SJCRH30 (cell line): ENCODE measurements around the gene CRYBG2. TPM values are rescaled to one million over a fixed set of nuclear protein-coding genes. Genes with fewer than 3 reads are reported as not detected.
"Not testable (repeated sequence)": the region's sequence is repeated elsewhere in the genome, so short reads cannot be mapped to it uniquely, and the experiment has no call there.

Experiments
- DNase-seq, 2 experiments: peaks; one replicate each; pipeline ENCODE4 v3.0.0-alpha.2; 2015 to 2020
- H3K27ac ChIP-seq: fragments of 250-450 bp; sonication (Bioruptor Pico); 2 replicates; pipeline ENCODE4 v1.5.1; 2020; ENCODE audit warnings: mild to moderate bottlenecking, moderate library complexity
- H3K27me3 ChIP-seq: fragments of 250-450 bp; sonication (Bioruptor Pico); 2 replicates; pipeline ENCODE4 v1.5.1; 2020; ENCODE audit warnings: mild to moderate bottlenecking, moderate library complexity
- H3K36me3 ChIP-seq: fragments of 250-450 bp; sonication (Bioruptor Pico); 2 replicates; pipeline ENCODE4 v1.5.1; 2020; ENCODE audit warnings: mild to moderate bottlenecking, moderate library complexity
- H3K4me1 ChIP-seq: fragments of 250-450 bp; sonication (Bioruptor Pico); 2 replicates; pipeline ENCODE4 v1.5.1; 2020; ENCODE audit warnings: mild to moderate bottlenecking, moderate library complexity
- H3K4me3 ChIP-seq: fragments of 250-450 bp; sonication (Bioruptor Pico); 2 replicates; pipeline ENCODE4 v1.5.1; 2020; ENCODE audit warnings: mild to moderate bottlenecking, moderate library complexity
- H3K9me3 ChIP-seq: fragments of 250-450 bp; sonication (Bioruptor Pico); replicated peaks from 2 replicates; pipeline ENCODE4 v1.5.1; 2020; ENCODE audit warnings: mild to moderate bottlenecking, moderate library complexity
- total RNA-seq: library from RNA; depleted of rRNA; stranded (reverse); fragments of >200 nt; shearing (Covaris generic); gene quantifications from 2 replicates; pipeline ENCODE4 v1.2.3, GENCODE V29; 2014

Gene CRYBG2
- total RNA-seq, 1 experiment from 2014 or later = not detected

- H3K27ac ChIP-seq = no peak overlapping the region
Observed at GRCh38 chr1:26307363-26307781, 46.6 kb downstream of the CRYBG2 start.

DNA sequence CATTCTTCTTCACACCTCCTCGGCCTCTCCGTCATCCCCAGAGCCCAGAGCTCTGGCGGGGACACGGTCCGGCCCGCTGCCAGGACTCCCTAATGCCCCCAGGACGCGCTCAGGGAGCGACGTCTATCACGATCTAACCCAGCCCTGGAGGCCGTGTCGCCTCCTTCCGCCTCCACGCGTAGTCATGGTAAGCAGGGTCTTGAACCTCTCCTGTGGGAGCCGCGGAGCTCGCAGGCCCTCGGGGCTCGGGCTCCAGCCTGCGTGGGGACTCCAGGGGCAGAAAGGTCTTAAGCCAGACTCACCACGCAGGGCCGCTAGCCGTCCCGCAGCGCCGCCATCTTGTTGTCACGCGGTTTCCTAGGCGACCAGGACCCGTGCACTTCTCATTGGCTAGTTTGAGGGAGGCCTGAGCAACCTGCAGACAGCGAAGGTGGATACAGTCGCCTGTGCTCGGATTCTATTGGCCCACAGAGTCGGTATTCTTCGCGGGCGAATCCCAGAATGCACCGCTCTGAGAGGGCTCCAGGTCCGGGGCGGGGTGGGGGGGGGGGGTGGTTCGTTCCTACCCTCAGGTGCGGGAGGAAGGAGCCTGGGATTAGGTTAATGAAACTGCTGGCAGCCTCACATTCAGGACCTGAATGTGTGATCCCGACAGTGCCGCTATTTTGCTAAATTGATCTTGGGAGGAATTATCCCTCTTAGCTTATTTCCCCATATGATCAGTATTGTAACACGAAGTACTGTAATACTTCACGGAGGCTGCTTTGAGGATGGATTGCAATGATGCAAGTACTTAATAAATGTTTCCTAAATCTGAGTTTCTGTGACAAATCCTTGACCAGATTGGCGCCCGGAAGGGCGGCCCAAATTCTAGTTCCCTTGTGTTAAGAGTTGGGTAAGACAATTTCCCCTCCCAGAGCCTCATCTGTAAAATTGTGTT is 47.4 kb downstream of the CRYBG2 start, which contains the start of gene UBXN11:
Gene UBXN11, minus strand, starts transcription at position 347 of the 940 bp plus-strand sequence. CDS start 3,753 bp downstream, outside the sequence.
- Histone ChIP-seq H3K9me3 (no peaks in the 10 kb centered on the region), H3K4me1 (peaks cover 13% of the 10 kb centered on the region), H3K27me3 (peaks cover 10% of the 10 kb centered on the region), H3K27ac (no peak within 1 kb of the TSS), H3K4me3 (peak within 1 kb of the TSS; percentile 75), H3K36me3 (no peaks in the 10 kb centered on the region)
- DNase-seq = peak; percentile 95 to 97

More at GRCh38 chr1:26307363-26307781, 46.6 kb downstream of the CRYBG2 start:
- no peaks in the 10 kb centered on the region for H3K9me3 ChIP-seq
- peaks cover 11% of the 10 kb centered on the region for H3K27me3 ChIP-seq
- H3K4me3 ChIP-seq = no peak overlapping the region; the same call in 1 of the 2 replicates
- H3K36me3 ChIP-seq = no peaks in the 10 kb centered on the region
- H3K4me1 ChIP-seq = peaks cover 12% of the 10 kb centered on the region
- no peak for DNase-seq

DNA sequence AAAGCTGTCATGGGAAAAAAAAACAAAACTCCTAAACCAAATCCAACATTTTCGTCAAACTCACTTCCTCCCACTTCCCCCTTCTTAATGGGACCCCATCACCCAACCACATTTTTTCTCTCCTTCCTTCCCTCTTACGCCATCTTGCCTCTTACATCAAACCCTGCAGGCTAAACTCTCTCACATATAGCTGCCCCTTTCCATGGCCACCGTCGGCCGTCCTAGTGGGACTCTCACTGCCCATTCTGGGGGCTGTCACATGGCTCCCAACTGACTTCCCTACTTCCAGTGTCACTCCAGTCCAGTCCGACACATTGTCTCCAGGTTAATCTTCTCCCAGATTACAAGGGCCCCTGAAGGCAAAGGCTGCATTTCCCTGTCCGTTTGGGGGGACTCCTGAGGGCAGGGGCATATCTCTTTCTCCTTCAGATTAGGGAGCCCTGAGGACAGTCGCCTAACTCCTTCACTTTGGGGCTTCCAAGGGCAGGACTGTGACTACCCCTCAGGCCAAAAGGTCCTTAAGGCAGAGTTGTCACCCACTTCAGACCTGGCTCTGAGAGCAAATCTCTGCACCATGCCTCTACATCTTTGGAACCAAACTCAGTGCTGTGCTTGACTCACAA is 48.2 kb downstream of the CRYBG2 start:
- no peak overlapping the region for H3K27ac ChIP-seq

DNA sequence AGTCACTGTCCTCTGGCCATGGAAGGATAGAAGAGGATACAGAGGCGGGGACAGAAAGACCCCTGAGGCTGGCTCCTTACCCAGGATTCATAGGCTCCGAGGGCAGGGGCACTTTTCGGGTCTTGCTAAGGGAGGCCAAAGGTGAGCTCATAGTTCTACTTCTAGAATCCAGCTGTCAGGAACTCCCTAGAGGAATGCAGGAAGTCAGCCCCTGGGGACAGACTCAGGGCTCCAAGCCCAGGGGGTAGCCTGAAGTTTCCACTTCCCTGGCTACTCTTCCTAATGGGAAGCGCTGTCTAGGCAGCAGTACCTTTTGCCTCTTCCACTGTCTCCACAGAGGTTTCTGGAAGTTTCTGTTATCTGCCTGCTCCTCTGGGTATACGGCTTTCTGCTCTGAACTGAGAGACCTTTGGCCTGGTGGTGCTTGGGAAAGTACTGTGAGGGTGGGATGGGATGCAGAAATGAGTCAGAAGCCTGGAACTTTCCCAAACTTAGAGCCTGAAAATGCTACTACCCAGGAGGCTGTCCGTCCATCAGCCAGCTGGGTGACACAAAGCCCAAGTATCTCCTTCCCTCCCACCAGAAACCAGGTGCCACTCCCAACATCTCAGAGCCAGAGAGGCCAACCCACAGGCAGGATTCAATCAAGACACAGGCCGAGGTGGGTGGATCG is 51.1 kb downstream of the CRYBG2 start:
- Histone ChIP-seq H3K27me3 (no peaks in the 10 kb centered on the region; the same call in 1 of the 2 replicates), H3K36me3 (no peaks in the 10 kb centered on the region), H3K9me3 (no peaks in the 10 kb centered on the region), H3K4me1 (peaks cover 26% of the 10 kb centered on the region), H3K4me3 (no peak overlapping the region), H3K27ac (no peak overlapping the region)
- DNase-seq = peak; percentile 37 to 38

More for the DNA sequence above, 48.2 kb downstream of the CRYBG2 start:
- Histone ChIP-seq H3K4me3 (peak overlapping the region; percentile 75), H3K9me3 (no peaks in the 10 kb centered on the region), H3K27me3 (peaks cover 9% of the 10 kb centered on the region), H3K4me1 (peaks cover 13% of the 10 kb centered on the region), H3K36me3 (no peaks in the 10 kb centered on the region)
- no peak for DNase-seq

- Histone ChIP-seq H3K4me1 (peaks cover 25% of the 10 kb centered on the region), H3K9me3 (no peaks in the 10 kb centered on the region), H3K4me3 (no peak overlapping the region), H3K36me3 (no peaks in the 10 kb centered on the region), H3K27me3 (no peaks in the 10 kb centered on the region), H3K27ac (no peak overlapping the region)
- DNase-seq = no peak
Observed at GRCh38 chr1:26300578-26301275, 53.2 kb downstream of the CRYBG2 start.

DNA sequence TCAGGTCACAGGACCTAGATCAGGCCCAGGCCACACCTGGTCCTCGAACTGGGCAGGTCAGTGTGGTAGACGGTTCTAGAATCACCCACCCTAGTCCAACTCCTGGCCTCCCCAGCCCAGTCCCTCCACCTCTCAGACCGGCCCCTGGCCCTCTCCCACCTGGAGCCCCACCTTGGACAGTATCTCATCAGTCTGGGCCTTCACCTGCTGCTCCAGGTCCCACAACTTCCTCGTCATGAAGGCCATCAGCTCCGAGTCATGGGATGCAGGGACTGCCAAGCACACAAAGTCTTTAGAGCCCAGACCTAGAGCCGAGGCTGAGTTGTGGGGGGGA is 56.2 kb downstream of the CRYBG2 start:
- Histone ChIP-seq H3K36me3 (no peaks in the 10 kb centered on the region), H3K27ac (peak overlapping the region; percentile 23), H3K27me3 (no peaks in the 10 kb centered on the region), H3K9me3 (no peaks in the 10 kb centered on the region), H3K4me3 (no peak overlapping the region), H3K4me1 (peaks cover 21% of the 10 kb centered on the region)
- DNase-seq = no peak

GRCh38 chr1:26297057-26297790 is 56.7 kb downstream of the CRYBG2 start:
- no peak for DNase-seq
- H3K9me3 ChIP-seq = no peaks in the 10 kb centered on the region
- no peak overlapping the region for H3K4me3 ChIP-seq
- no peaks in the 10 kb centered on the region for H3K36me3 ChIP-seq
- no peaks in the 10 kb centered on the region for H3K27me3 ChIP-seq
- H3K27ac ChIP-seq = no peak overlapping the region
- peaks cover 16% of the 10 kb centered on the region for H3K4me1 ChIP-seq

- Histone ChIP-seq H3K4me1 (peaks cover 16% of the 10 kb centered on the region), H3K36me3 (no peaks in the 10 kb centered on the region), H3K27ac (no peak overlapping the region), H3K27me3 (no peaks in the 10 kb centered on the region), H3K4me3 (no peak overlapping the region), H3K9me3 (no peaks in the 10 kb centered on the region)
- DNase-seq = no peak
Observed at GRCh38 chr1:26296340-26297056, 57.4 kb downstream of the CRYBG2 start.

DNA sequence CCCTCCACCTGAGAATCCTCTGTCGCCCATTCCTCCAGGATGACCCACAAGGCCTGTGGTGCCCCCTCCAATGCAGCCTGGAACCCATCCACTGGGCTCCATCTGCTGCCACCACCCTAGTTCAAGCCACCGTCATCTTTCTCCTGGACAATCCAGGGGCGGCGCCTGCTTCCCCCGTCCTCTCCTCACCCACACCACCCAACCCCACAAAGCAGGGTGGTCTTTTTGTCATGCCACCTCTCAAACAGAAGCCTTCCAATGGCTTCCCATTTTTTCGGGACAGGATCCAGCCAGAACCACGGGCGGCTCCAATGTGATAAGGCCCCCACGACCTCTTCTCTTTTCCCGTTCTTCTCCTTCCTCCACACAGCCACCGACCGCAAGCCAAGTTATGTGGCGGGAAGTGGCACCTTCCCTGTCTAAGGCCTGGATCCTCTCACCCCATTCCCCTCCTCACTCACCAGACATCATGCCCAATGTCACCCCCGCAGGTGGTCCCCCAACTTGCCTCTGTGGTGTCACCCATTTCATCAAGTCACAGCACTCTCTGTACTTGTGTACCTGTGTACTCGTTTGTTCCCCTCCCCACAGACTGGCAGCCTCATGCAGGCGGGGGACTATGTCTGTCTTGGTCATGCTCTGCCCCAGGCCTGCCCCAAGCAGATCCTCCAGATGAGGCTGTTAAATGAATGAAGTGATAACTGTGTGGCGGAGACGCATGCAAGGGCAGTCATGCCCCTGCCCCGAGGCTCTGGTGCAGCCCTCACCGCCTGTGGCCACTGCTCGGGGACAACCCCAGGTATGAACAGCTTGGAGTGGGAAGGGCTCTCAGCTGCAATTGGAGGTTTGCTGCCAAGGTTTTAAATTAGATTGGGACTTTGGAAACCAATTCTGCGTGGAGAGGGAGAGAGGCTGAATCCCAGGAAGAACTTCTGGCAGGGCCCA is 58.5 kb downstream of the CRYBG2 start:
- H3K27me3 ChIP-seq = no peaks in the 10 kb centered on the region
- H3K4me1 ChIP-seq = peaks cover 16% of the 10 kb centered on the region
- no peaks in the 10 kb centered on the region for H3K9me3 ChIP-seq
- no peaks in the 10 kb centered on the region for H3K36me3 ChIP-seq
- no peak for DNase-seq
- no peak overlapping the region for H3K4me3 ChIP-seq
- H3K27ac ChIP-seq = no peak overlapping the region

DNA sequence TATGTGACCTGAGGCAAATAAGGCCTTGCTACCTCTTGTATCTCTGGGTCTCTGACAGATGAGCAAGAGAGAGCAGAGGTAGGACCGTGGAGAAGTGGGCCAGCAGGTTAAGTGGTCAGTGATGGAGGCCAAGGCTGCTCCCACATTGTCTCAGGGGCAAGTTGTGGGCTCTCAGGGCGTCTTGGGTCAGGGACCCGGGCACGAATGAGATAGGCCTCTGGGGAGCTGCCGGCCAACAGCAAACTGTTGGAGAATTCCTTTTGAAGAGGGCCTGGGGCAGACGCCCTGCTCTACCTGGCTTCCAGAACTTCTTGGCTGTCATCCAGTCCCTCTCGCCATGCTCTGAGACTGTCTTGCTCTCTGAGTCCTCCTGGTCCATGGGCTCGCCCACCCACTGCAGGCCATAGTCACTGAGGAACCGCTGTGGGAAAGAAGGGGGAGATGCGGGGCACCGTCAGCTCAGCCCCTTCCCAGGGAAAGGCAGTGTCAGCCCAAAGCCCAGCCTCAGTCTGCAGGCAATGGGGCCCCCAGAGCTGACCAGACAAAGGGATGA is 59.9 kb downstream of the CRYBG2 start:
- Histone ChIP-seq H3K4me1 (peaks cover 15% of the 10 kb centered on the region), H3K9me3 (no peaks in the 10 kb centered on the region), H3K36me3 (no peaks in the 10 kb centered on the region), H3K4me3 (no peak overlapping the region), H3K27me3 (no peaks in the 10 kb centered on the region), H3K27ac (no peak overlapping the region)
- no peak for DNase-seq

GRCh38 chr1:26292735-26293134 is 61.2 kb downstream of the CRYBG2 start:
- not testable (repeated sequence) for H3K4me3 ChIP-seq, H3K9me3 ChIP-seq, H3K36me3 ChIP-seq, H3K27me3 ChIP-seq, H3K4me1 ChIP-seq, DNase-seq, H3K27ac ChIP-seq

GRCh38 chr1:26291939-26292338 is 62.0 kb downstream of the CRYBG2 start:
- H3K9me3 ChIP-seq = no peaks in the 10 kb centered on the region
- H3K27ac ChIP-seq = no peak overlapping the region
- H3K27me3 ChIP-seq = no peaks in the 10 kb centered on the region
- no peaks in the 10 kb centered on the region for H3K36me3 ChIP-seq
- H3K4me3 ChIP-seq = no peak overlapping the region
- no peak for DNase-seq
- H3K4me1 ChIP-seq = peaks cover 8% of the 10 kb centered on the region
